HG02970 (cell line): Measurements from ENCODE around the gene PGPEP1.
"Not testable (repeated sequence)": the region's sequence is repeated elsewhere in the genome, so short reads cannot be mapped to it uniquely, and the experiment has no call there.

Source experiments
- ATAC-seq: cut with Tn5 transposase; IDR thresholded peaks from one replicate; pipeline ENCODE4 v1.9.1; 2021; ENCODE audit warnings: mild to moderate bottlenecking, moderate library complexity, moderate number of reproducible peaks; ENCODE audit not compliant: unreplicated experiment, low FRiP score

Gene PGPEP1

GRCh38 chr19:18388960-18389725, 48.7 kb downstream of the PGPEP1 start:
- no peak for ATAC-seq

GRCh38 chr19:18389726-18390064, 49.3 kb downstream of the PGPEP1 start:
- no peak for ATAC-seq

DNA sequence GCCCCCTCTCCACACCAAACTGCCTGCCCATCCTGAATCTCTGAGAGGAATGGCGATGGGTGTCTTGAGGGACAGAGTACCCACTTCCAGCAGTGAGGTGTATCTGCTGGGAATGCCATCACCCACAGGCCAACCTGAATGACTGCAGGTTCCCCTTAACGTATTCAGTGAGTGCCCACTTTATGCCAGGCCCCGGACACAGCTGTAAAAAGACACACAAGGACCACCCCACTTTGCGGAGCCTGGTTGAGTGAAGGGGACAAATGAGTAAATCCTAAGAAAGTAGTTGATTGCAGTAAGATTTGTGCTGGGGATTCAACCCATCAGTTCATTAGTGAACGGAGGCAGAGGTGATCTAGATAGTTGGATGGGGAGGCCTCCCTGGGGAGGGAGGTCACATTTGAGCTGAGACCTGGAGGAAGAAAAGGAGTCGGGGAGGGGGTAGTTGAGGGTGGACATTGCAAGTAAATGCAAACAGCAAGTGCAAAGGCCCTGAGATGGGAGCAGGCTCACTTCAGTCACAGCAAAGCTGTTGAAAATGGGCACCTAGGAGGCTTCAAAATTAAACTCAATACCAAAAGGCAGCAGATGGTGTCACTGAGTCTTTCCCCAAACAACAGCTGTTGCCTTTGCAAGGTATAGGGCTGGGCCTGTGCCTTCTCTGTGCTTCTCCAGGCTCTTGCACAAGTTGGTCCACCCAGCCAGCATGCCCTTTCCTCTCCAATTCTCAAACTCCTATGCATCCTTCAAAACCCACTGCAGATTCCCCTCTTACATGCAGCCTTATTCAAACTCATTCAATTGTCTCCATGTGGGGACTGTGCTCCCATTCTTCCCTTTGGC, 49.9 kb downstream of the PGPEP1 start:
- ATAC-seq = no peak

DNA sequence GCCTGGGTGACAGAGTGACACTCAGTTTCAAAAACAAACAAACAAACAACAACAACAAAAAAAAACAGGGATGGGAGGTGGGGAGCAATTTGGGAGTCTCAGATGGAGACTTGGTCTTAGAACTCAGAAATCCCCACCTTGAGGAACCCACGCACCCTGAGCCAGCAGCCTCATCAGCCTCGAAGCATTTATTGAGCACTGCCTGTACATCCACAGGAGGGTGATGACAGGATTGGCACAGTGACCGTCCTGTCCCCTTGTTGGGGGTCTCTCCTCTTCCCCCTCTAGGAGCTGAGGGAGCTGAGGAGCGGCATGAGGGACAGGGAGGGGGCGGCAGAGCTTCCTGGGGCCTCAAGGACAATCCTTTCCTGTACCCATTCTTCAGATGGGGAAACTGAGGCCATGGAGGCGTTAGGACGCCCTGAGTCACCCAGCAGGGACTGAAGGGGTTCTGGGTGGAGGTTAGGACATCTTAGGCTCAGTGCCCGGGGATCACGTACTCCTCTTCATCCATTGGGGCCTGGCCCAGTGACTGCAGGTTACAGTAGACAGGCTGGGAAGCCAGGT, 51.2 kb downstream of the PGPEP1 start:
- ATAC-seq = no peak

- ATAC-seq = no peak
Observed at GRCh38 chr19:18392417-18392816, 52.0 kb downstream of the PGPEP1 start.

GRCh38 chr19:18392926-18393325, 52.5 kb downstream of the PGPEP1 start:
- no peak for ATAC-seq

GRCh38 chr19:18393836-18394235, 53.4 kb downstream of the PGPEP1 start:
- ATAC-seq = no peak

GRCh38 chr19:18396471-18397241, 56.3 kb downstream of the PGPEP1 start:
- no peak for ATAC-seq

- no peak for ATAC-seq
Observed at GRCh38 chr19:18397242-18398202, 57.1 kb downstream of the PGPEP1 start, which contains the start of gene LRRC25. Gene LRRC25, minus strand, starts transcription at chr19:18397622. Its CDS starts 659 bp downstream, at chr19:18396963.

DNA sequence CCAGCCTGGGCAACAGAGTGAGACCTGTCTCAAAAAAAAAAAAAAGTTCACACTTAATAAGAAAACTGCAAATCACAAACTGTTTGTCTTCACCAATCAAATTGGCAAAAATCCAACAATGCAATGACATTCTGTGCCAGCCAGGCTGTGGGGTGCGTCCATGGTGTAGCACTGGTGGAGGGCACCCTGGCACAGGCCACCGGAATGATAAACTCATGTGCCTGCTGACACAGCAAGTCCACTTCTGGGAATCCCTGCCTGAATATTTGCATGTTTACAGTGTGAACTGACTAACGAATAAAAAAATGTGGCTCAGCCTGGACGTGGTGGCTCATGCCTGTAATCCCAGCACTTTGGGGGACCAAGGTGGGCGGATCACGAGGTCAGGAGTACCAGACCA, 58.6 kb downstream of the PGPEP1 start:
- no peak for ATAC-seq

DNA sequence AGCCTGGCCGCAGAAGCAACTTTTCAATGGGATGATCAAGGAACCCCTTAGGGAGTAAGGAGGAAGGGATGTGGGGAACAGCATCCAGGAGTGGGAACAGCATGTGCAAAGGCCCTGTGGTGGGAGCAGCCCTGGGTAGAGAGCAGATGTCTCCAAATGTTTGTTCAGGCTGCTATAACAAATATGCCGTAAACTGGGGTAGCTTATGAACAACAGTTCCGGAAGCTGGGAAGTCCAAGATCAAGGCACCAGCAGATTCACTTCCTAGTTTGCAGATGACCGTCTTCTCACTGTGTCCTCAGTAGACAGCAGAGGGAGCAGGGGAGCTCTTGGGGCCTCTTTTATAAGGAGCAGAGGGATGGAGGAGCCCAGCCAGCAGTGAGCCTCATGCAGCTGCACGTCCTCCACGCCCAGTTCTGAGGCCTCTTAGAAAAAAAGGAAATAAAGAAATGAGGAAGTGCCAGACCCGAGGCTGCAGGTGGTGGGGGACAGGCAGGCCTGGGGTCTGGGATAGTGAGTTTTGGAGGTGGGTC, 61.2 kb downstream of the PGPEP1 start:
- ATAC-seq = no peak

DNA sequence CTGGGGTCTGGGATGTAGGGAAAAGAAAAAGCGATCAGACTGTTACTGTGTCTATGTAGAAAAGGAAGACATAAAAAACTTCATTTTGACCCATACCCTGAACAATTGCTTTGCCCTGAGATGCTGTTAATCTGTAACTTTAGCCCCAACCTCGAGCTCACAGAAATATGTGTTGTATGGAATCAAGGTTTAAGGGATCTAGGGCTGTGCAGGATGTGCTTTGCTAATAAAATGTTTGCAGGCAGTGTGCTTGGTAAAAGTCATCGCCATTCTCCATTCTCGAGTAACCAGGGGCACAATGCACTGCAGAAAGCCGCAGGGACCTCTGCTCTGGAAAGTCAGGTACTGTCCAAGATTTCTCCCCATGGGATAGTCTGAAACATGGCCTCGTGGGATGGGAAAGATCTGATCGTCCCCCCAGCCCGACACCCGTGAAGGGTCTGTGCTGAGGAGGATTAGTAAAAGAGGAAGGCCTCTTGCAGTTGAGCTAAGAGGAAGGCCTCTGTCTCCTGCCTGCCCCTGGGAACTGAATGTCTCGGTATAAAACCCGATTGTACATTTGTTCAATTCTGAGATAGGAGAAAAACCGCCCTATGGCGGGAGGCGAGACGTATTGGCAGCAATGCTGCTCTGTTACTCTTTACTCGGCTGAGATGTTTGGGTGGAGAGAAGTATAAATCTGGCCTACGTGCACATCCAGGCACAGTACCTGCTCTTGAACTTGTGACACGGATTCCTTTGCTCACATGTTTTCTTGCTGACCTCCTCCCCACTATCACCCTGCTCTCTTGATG, 62.3 kb downstream of the PGPEP1 start:
- not testable (repeated sequence) for ATAC-seq

GRCh38 chr19:18405754-18406153, 65.4 kb downstream of the PGPEP1 start:
- not testable (repeated sequence) for ATAC-seq

DNA sequence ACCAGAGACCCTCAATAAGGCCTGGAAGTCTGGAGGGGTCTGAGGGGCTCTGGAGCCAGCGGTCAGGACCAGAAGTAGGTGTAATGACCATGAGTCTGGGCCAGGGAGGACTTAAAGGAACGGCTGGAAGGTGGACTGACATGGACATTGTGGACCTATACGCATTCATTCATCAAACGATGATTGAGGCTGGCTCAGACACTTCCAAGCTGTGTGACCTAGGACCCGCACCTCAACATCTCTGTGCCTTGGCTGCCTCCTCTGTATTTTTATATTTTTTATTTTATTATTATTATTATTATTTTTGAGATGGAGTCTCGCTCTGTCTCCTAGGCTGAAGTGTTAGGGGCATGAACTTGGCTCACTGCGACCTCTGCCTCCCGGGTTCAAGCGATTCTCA, 66.4 kb downstream of the PGPEP1 start:
- ATAC-seq = no peak

GRCh38 chr19:18408053-18408476, 67.7 kb downstream of the PGPEP1 start:
- ATAC-seq = peak; percentile 64

DNA sequence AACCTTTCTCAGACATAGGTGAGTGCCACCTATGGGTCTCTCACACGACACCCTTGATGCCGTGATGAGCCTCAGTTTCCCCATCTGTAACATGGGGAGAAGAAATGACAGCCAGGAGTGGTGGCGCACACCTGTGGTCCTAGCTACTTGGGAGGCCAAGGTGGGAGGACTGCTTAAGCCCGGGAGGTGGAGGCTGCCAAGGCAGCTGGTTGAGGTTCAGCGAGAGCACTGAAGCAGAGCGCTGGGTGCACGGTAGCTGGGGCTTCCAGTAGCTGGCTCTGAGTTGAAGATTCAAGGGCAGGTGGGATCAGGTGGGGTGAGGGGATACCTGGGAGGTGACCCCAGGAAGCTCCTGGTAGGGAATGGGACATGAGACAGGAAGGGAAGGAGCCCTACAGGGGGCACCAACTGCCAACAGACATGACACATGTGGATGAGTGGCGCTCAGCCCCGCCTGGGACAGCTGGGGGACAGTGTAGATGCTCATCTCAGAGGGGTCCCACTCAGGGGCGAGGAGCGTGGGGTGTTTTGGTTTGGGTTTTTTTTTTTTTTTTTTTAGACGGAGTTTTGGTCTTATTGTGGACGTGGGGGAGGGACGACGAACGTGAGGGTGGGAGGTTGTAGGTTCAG, 72.3 kb downstream of the PGPEP1 start:
- ATAC-seq = no peak

- no peak for ATAC-seq
Observed at GRCh38 chr19:18414504-18415177, 74.2 kb downstream of the PGPEP1 start.
